GM04504 (cell line): ENCODE measurements around the gene PRKCE.

Experiments used
- DNase-seq: peaks from one replicate; pipeline ENCODE4 v3.0.0-alpha.2; 2012; ENCODE audit warnings: low read depth

Gene PRKCE

DNA sequence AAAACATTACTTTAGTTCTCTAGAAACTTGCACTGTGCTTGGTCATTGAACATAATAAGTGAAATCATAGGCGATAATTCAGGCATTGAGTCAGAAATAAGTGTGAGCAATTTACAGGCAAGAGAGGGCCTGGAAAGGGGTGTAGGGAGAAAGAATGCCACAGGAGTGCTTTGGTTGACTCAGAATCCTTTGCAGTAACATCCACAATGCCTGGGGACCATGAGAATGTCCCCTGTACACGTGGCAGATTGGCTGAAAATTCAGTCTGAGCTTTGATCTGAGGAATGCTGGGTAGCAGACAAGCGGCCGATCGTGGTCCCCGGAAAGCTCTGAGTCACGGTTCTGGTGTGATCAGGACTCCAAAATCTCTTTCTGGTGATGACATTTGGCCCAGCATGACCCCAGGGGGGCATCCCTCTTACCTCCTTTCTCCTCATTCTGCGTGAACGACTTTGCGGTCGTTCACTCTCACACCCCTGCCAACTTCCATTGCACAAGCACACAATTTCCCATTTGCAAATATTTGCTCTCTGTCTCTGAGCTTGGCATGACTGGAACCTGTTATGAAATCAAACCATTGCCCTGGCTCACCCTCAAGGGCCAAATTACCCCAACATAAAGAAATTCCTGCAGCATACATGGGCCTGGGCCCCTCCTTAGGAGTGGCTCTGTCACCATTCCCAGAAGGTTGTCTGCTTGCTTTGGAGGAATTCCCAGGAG is 340.7 kb downstream of the PRKCE start:
- DNase-seq = peak; percentile 92

DNA sequence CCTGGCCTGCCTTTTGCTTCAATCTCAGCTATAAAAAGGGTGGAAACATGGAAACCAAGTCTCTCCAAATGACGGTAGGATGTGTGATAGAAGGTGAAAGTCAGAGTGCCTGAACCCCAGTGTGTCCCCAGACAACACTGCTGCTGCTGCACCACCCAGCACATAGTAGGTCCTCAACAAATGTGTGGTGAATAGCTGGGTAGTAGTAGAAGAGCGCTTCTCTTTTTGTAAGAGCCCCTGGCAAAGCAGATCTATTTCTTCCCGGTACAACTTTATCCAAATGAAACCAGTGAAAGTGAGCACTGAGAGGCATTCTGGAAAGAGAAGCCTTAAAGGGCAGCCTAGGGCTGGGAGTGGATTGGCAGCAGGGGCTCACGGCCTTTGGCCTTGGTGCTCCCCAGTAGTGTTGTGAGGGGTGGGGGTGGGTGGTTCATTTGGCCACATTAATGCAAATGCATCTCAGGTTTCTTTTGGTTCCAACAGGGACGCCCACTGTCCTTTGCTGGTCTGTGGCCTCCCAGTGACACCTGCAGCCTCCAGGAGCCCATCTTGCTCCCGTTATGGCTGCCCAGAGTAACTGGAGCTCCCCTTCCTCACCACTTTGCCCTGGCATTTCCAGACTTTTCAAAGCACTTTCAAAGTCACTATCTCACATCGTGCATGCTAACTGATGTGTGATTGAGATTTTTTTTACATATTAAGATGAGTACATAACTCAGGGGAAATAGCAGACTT is 341.4 kb downstream of the PRKCE start:
- no peak for DNase-seq

DNA sequence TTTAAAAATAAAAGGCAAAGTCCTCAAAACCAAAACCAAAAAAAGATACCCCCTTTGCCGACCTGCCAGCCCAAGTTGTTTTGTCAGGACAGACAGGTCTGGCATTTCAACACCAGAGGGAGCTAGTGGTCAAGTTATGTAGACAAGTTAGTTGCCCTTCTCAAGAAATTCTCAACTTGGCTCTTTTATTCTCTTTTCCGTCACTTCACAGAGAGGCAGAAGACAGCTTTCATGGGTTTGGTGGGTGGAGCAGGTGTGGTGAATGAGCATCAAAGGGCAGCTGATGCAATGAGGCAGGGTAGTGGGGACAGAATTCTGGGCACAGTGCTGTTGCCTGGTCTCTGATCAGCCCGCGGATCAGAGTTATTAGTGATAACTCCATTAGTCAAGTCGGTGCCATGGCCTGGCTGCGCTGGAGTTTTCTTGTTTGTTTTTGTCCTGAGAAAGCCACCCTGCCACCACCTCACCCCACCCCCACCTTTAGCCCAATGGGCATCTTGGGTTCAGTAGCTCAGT is 342.1 kb downstream of the PRKCE start:
- no peak for DNase-seq

DNA sequence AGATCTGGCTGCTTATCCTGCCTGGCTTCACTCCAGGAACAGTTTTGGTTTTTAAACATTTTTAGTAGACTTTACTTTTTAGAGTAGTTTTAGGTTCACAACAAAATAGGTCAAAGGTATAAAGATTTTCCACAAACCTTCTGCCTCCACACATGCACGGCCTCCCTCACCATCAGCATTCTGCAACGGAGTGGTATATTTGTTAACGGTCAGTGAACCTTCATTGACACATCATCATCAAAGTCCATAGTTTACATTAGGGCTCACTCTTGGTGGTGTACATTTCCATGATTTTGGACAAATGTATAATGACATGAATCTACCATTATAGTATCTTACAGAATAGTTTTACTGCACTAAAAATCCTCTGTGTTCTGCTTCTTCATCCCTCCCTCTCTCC is 342.6 kb downstream of the PRKCE start:
- no peak for DNase-seq

DNA sequence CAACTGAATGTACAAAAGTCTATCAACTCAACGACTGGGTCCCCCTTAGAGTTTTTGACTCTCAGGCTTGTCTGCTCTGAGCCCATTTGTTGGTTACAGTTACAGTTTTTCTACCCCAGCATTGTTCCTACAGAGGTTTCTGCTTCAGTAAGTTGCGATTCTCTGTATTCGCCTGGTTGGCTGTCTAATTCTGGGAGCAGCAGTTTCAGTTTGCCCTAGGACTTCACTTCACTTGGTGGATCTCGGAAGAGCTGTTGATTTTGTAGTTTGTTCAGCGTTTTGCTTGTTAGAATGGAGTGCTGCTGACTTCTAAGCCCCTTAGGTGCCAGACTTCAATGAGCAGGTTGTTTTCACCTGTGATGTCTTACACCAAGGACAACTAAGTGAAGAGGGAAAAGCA is 349.2 kb downstream of the PRKCE start:
- no peak for DNase-seq

DNA sequence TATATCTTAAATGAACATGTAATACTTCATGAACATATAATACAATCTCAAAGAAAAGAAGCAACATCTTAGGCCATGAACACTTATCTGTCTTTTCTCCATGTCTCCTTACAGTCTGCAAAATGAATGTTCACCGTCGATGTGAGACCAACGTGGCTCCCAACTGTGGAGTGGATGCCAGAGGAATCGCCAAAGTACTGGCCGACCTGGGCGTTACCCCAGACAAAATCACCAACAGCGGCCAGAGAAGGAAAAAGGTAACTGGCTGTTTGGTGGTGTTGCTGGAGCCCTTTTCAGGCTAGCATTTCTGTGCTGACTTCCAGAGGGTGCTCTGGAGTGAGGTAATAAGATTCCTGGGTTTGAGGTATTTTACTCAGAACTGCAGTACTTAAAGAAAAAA is 349.8 kb downstream of the PRKCE start:
- DNase-seq = no peak

- DNase-seq = no peak
Measured at GRCh38 chr2:46001741-46002506, 350.4 kb downstream of the PRKCE start.

- DNase-seq = no peak
Measured at GRCh38 chr2:46002507-46002883, 351.0 kb downstream of the PRKCE start.

DNA sequence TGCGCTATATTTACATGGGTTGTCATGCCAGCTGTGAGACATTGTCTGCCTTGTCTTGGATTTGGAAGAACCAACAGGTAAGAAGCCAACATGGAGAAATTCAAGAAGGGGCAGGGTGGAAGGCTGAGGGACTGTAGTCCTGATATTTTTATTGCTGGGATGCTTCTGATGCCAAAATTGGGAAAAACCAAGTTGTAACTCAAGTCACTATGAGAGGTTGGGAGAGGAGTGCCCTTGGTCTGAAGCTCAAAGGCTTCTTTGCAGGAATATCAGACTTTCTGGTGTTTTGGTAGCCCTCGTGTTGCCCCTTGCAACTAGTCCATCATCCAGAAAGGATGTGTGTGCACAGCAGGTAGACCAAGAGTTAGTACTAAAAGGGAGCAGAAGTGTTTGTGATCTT is 351.5 kb downstream of the PRKCE start:
- no peak for DNase-seq

GRCh38 chr2:46003903-46004473 is 352.5 kb downstream of the PRKCE start:
- no peak for DNase-seq

DNA sequence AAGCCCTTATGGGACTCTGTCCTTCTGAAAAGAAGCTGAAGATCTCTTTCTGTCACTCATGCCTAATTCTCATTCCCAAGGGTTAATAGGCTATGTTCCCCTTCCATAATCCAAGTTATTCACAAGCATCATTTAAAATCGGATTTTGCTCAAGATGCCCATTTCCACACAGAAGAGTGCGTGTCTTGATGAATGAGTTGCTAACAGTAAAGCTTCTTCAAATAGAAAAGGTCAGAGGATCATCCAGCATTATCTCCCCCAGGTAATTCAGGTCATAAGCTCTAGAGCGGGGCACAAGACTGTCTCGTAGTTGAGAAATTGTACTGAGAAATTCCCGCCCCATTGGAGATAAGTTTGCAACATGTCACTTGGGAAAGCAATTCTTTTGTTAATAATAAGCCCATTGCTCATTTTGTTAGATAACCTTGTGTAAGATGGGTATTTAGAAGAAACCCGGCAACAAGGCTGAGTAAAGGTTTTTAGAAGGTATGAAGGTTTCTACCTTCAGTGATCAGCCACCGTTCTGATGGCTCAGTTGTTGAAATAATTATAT is 355.1 kb downstream of the PRKCE start:
- DNase-seq = no peak

DNA sequence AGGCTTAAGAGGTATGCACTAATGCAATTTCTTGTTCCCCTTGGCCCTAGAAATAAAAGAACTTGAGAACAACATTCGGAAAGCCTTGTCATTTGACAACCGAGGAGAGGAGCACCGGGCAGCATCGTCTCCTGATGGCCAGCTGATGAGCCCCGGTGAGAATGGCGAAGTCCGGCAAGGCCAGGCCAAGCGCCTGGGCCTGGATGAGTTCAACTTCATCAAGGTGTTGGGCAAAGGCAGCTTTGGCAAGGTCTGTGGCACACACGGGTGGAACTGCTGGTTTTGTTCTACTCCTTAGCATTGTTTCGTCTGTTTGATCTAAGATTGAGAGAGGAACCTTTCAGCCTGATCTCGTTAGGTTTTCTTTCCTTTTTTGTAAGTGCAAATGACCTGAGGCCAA is 355.9 kb downstream of the PRKCE start:
- DNase-seq = no peak

GRCh38 chr2:46008091-46008870 is 356.8 kb downstream of the PRKCE start:
- no peak for DNase-seq

DNA sequence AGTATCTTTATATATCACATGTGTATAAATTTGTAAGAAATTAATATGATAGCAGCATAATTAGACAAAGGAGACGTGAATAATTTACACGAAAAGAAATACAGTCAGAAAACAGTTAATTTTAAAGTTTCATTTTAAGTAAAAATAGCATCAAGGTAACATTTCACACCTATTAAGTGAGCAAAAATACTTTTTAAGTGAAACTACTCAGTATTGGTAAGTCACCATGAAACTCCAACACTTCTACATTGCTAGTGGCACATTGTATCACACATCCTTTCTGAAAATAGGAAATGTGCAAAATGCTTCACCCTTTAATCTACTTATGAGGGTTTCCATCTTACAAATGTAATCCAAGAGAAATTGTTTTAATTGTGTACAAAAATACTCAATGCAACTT is 357.8 kb downstream of the PRKCE start:
- DNase-seq = no peak

DNA sequence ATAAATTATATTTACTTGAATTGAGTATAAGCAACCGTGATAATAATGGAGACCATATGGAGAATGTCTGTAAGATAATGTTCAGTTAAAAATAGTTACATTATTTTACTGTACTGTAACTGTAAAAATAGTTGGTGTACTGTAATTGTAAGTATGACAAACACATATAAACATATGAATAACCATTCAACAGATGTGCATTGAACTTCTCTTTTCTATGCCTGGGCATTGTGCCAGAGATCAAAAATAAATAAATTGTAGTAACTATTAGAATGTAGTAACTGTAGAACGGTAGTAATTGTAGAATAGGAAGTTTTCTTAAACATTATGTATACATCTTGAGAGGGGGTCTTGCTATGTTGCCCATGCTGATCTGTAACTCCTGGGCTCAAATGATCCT is 358.3 kb downstream of the PRKCE start:
- no peak for DNase-seq

DNA sequence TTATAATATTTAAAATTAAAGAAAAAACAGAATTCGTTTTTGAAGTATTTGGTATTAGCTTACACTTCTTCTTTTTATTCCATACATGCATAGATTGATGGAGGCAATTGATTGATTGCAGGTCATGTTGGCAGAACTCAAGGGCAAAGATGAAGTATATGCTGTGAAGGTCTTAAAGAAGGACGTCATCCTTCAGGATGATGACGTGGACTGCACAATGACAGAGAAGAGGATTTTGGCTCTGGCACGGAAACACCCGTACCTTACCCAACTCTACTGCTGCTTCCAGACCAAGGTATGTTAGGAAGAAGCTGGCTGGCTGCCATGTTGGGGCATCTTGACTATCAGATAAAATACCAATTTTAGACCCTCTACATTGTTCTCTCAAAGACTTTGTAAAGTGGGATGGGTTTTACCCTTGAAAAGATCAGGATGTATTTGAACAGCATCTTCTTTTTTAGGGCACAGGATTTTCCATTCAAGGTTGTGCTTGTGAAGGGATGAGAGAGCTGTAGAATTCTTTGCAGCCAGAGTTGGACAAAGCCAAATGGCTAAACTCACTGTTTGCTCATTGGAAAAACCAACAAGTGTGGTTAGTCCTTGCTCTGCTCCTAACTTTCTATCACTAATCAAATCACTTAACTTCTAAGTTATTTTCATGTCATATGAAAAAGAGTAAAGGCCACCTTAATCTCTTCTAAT is 358.9 kb downstream of the PRKCE start:
- DNase-seq = no peak

- DNase-seq = no peak
Measured at GRCh38 chr2:46010925-46011490, 359.5 kb downstream of the PRKCE start.

DNA sequence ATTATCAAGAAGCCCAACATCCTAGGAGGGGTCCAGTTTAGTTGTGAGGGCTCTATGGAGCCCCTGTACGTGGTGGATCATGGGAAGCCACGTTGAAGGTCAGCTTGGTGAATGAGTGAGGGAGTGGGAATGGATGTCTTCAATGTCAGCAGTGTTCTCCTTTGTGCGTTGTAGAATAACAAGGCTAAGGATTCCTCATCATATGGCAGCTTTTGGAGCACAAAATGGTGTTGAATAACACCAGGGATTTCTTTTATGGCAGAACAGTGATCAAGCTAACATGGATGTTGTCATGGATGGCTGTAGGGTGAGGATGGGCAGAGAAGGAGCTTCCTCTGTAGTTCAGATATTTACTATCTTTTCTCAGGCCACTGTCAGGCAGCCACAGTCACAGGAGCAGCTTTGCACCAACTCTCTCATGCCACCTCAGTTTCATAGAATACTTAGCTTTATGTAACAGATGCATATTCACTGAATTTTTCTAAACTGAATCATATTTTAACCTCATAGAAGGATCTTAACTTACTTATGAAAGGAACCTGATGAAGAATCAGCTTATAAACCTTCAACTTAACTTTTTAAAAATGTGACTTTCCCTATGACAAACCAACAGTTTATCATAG is 361.3 kb downstream of the PRKCE start:
- DNase-seq = no peak

DNA sequence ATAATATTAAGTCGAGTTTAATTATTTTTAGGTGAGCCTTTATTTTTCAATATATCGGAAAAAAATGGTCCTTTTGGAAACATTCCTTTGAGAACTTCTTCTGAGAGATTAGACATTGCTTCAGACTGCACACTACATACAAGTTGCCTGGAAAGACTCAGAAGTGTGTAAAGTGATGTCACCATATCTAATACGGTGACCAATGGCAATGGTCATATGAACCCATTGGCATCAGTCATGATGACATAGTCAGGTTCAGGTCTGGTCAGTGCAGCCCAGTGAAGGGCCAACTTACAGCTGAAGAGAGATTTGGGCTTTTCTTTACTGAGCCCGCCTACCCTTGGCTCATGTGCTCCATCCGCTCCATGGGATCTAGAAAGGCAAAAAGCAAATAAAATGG is 362.3 kb downstream of the PRKCE start:
- no peak for DNase-seq
